Neural progenitor cell (in vitro differentiated cells): ENCODE measurements around the gene VRTN. TPM values are rescaled to one million over a fixed set of nuclear protein-coding genes. Genes with fewer than 3 reads are reported as not detected.
A peak's percentile ranks its signal among the peaks of the same experiment; 100 is the strongest.

Experiments used
- DNase-seq: peaks from one replicate; pipeline ENCODE4 v3.0.0-alpha.2; 2016; ENCODE audit warnings: low spot score
- H2AFZ ChIP-seq: fragments of 200-600 bp; sonication (generic); replicated peaks from 2 replicates; pipeline ENCODE4 v1.6.1; 2016; ENCODE audit warnings: antibody characterized with exemption
- H3F3A ChIP-seq: fragments of 200-600 bp; sonication (generic); 2 replicates; pipeline ENCODE4 v1.6.1; 2016; ENCODE audit warnings: antibody characterized with exemption, low read depth
- H3K27ac ChIP-seq: fragments of 200-600 bp; sonication (generic); 2 replicates; pipeline ENCODE4 v1.5.1; 2016; ENCODE audit warnings: mild to moderate bottlenecking
- H3K27me3 ChIP-seq: fragments of 200-600 bp; sonication (generic); 2 replicates; pipeline ENCODE4 v1.6.1; 2016; ENCODE audit warnings: mild to moderate bottlenecking, moderate library complexity
- H3K36me3 ChIP-seq: fragments of 200-600 bp; sonication (generic); 2 replicates; pipeline ENCODE4 v1.5.1; 2016
- H3K4me1 ChIP-seq: fragments of 200-600 bp; sonication (generic); 2 replicates; pipeline ENCODE4 v1.6.1; 2016; ENCODE audit warnings: mixed run types
- H3K4me2 ChIP-seq: fragments of 200-600 bp; sonication (generic); 2 replicates; pipeline ENCODE4 v1.6.1; 2016
- H3K4me3 ChIP-seq: fragments of 200-600 bp; sonication (generic); 2 replicates; pipeline ENCODE4 v1.5.1; 2016
- H3K79me2 ChIP-seq: fragments of 200-600 bp; sonication (generic); 2 replicates; pipeline ENCODE4 v1.6.1; 2016; ENCODE audit warnings: low read depth
- H3K9ac ChIP-seq: fragments of 200-600 bp; sonication (generic); 2 replicates; pipeline ENCODE4 v1.6.1; 2016
- H3K9me3 ChIP-seq: fragments of 200-600 bp; sonication (generic); 2 replicates; pipeline ENCODE4 v1.5.1; 2016; ENCODE audit warnings: low read depth
- H4K20me1 ChIP-seq: fragments of 200-600 bp; sonication (generic); 2 replicates; pipeline ENCODE4 v1.6.1; 2016; ENCODE audit warnings: low read depth
- H3K27ac Mint-ChIP-seq: 3 replicates; pipeline ENCODE4 v1.8.0; 2021; ENCODE audit warnings: mixed read lengths
- H3K27me3 Mint-ChIP-seq: 2 replicates; pipeline ENCODE4 v1.8.0; 2022; ENCODE audit warnings: low read depth, mild to moderate bottlenecking, inconsistent platforms, moderate library complexity, mixed read lengths; ENCODE audit not compliant: insufficient read depth
- H3K36me3 Mint-ChIP-seq: 3 replicates; pipeline ENCODE4 v1.8.0; 2021; ENCODE audit warnings: mixed read lengths
- H3K4me1 Mint-ChIP-seq: 3 replicates; pipeline ENCODE4 v1.8.0; 2021; ENCODE audit warnings: mixed read lengths
- H3K4me3 Mint-ChIP-seq: 3 replicates; pipeline ENCODE4 v1.8.0; 2021; ENCODE audit warnings: mild to moderate bottlenecking, moderate library complexity, mixed read lengths
- H3K9me3 Mint-ChIP-seq: 3 replicates; pipeline ENCODE4 v1.8.0; 2020; ENCODE audit warnings: mixed read lengths
- EZH2 ChIP-seq: fragments of 200-600 bp; sonication (generic); IDR thresholded peaks from 2 replicates; pipeline ENCODE4 v1.6.1; 2017; ENCODE audit warnings: antibody characterized with exemption, mild to moderate bottlenecking, moderate library complexity
- EZH2phosphoT487 ChIP-seq: fragments of 200-600 bp; sonication (generic); IDR thresholded peaks from 2 replicates; pipeline ENCODE4 v1.6.1; 2017; ENCODE audit warnings: antibody characterized with exemption
- total RNA-seq: library from RNA; depleted of rRNA; stranded (reverse); fragments of >200 nt; gene quantifications from 2 replicates; pipeline ENCODE4 v1.2.3, GENCODE V29; 2015; ENCODE audit warnings: low replicate concordance
- TF ChIP-seq, protein P1 (sequence below): fragments of 200-600 bp; sonication (generic); IDR thresholded peaks from 2 replicates; pipeline ENCODE4 v1.5.1; 2017; ENCODE audit warnings: antibody characterized with exemption, mild to moderate bottlenecking

Gene VRTN
- total RNA-seq, 1 donor from 2014 or later, result 7.9 TPM

DNA sequence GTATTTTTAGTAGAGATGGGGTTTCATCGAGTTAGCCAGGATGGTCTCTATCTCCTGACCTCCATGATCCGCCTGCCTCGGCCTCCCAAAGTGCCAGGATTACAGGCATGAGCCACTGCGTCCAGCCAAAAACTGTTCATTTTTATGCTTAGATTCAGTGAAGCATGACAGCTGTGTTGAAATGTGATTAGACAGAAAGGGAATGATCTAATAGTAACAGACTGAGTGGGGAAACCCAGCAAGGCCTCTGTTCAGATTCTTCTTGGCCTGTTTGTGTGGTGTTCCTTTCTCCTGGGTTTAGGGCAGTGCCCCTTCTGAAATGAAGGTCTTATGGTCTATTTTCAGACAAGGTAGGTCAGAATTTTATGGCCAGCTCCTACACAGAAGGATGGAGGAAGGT, 33.7 kb upstream of the VRTN start:
- Histone ChIP-seq H2AFZ (no peak overlapping the region), H3K36me3 (no peaks in the 10 kb centered on the region), H3K4me1 (no peaks in the 10 kb centered on the region), H3K9me3 (no peaks in the 10 kb centered on the region), H4K20me1 (no peaks in the 10 kb centered on the region), H3K4me2 (no peak overlapping the region), H3K27ac (no peak overlapping the region), H3K27me3 (no peaks in the 10 kb centered on the region), H3K9ac (no peak overlapping the region), H3F3A (no peaks in the 10 kb centered on the region), H3K79me2 (no peaks in the 10 kb centered on the region), H3K4me3 (no peak overlapping the region)
- no peak for DNase-seq
- TF ChIP-seq EZH2 (no peak), EZH2phosphoT487 (no peak)
- TF ChIP-seq, protein P1, sequence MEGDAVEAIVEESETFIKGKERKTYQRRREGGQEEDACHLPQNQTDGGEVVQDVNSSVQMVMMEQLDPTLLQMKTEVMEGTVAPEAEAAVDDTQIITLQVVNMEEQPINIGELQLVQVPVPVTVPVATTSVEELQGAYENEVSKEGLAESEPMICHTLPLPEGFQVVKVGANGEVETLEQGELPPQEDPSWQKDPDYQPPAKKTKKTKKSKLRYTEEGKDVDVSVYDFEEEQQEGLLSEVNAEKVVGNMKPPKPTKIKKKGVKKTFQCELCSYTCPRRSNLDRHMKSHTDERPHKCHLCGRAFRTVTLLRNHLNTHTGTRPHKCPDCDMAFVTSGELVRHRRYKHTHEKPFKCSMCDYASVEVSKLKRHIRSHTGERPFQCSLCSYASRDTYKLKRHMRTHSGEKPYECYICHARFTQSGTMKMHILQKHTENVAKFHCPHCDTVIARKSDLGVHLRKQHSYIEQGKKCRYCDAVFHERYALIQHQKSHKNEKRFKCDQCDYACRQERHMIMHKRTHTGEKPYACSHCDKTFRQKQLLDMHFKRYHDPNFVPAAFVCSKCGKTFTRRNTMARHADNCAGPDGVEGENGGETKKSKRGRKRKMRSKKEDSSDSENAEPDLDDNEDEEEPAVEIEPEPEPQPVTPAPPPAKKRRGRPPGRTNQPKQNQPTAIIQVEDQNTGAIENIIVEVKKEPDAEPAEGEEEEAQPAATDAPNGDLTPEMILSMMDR, result no peak
- Mint-ChIP-seq H3K4me1 (peaks cover 5% of the 10 kb centered on the region), H3K27me3 (peaks cover 2% of the 10 kb centered on the region), H3K9me3 (no peaks in the 10 kb centered on the region), H3K27ac (peak overlapping the region; percentile 17), H3K4me3 (no peak overlapping the region), H3K36me3 (no peaks in the 10 kb centered on the region)

DNA sequence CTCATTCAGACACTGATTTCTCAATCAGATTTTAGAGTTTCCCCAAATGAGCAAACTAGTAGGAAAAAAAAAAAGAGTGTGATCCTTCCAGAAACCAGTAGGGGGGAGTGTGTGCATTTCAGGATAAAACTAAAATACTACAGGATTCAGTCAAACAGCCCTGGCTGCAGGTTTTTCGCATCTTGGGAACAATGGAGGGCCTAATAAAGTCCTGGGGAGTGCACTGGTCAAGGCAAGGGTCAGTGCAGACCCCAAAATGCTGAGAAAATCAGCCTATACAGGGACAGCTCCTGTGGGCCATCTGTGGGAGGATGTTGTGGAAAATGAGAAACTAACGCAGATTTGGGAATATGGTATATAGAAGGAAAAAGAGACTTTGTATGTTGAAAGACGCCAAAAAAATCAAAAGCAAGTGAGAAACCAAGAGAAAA, 23.3 kb upstream of the VRTN start:
- H3K4me2 ChIP-seq, result peak overlapping the region; percentile 77
- H3K27me3 Mint-ChIP-seq, result peaks cover 5% of the 10 kb centered on the region
- H3K27ac Mint-ChIP-seq, result peak overlapping the region; percentile 68
- no peaks in the 10 kb centered on the region for H3K9me3 Mint-ChIP-seq
- no peak overlapping the region for H3K4me3 ChIP-seq
- H3K4me3 Mint-ChIP-seq, result peak overlapping the region; percentile 35
- no peaks in the 10 kb centered on the region for H3K27me3 ChIP-seq
- H3K36me3 ChIP-seq, result no peaks in the 10 kb centered on the region
- no peaks in the 10 kb centered on the region for H3K9me3 ChIP-seq
- H3K4me1 ChIP-seq, result peaks cover 34% of the 10 kb centered on the region
- H2AFZ ChIP-seq, result no peak overlapping the region
- no peaks in the 10 kb centered on the region for H4K20me1 ChIP-seq
- H3K9ac ChIP-seq, result no peak overlapping the region
- peaks cover 47% of the 10 kb centered on the region for H3F3A ChIP-seq
- H3K79me2 ChIP-seq, result no peaks in the 10 kb centered on the region
- H3K4me1 Mint-ChIP-seq, result peaks cover 32% of the 10 kb centered on the region
- no peak for TF ChIP-seq EZH2phosphoT487
- TF ChIP-seq, protein P1, result peak; percentile 83
- peak; percentile 74 for DNase-seq
- no peaks in the 10 kb centered on the region for H3K36me3 Mint-ChIP-seq
- H3K27ac ChIP-seq, result peak overlapping the region; percentile 100

DNA sequence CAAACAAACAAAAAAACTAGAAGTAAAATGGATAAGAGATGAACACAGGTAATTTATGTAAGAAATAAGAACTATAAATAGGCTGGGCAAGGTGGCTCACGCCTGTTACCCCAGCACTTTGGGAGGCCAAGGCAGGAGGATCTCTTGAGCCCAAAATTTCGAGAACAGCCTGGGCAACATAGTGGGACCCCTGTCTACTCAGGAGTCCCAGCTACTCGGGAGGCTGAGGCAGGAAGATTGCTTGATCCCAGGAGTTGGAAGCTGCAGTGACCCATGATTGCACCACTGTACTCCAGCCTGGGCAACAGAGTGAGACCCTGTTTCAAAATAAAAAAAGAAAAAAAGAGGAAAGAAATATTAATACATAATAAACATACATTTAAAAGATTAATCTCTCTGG, 22.8 kb upstream of the VRTN start:
- no peak for DNase-seq
- H3K9me3 ChIP-seq, result no peaks in the 10 kb centered on the region
- no peaks in the 10 kb centered on the region for H3K79me2 ChIP-seq
- no peaks in the 10 kb centered on the region for H4K20me1 ChIP-seq
- H2AFZ ChIP-seq, result no peak overlapping the region
- Mint-ChIP-seq H3K4me1 (peaks cover 32% of the 10 kb centered on the region), H3K27me3 (peaks cover 5% of the 10 kb centered on the region), H3K9me3 (no peaks in the 10 kb centered on the region), H3K36me3 (no peaks in the 10 kb centered on the region), H3K4me3 (no peak overlapping the region), H3K27ac (peak overlapping the region; percentile 95)
- H3F3A ChIP-seq, result peaks cover 47% of the 10 kb centered on the region
- no peaks in the 10 kb centered on the region for H3K27me3 ChIP-seq
- peaks cover 34% of the 10 kb centered on the region for H3K4me1 ChIP-seq
- peak overlapping the region; percentile 14 for H3K9ac ChIP-seq
- no peaks in the 10 kb centered on the region for H3K36me3 ChIP-seq
- TF ChIP-seq EZH2 (no peak), EZH2phosphoT487 (no peak)
- TF ChIP-seq, protein P1, result no peak
- H3K27ac ChIP-seq, result peak overlapping the region; percentile 100
- peak overlapping the region; percentile 77 for H3K4me2 ChIP-seq
- H3K4me3 ChIP-seq, result no peak overlapping the region
